GM12873 (cell line): ENCODE data around the gene FLNB.

Experiments used
- CTCF ChIP-seq: IDR thresholded peaks from 2 replicates; pipeline ENCODE4 v1.5.1; 2012; ENCODE audit warnings: low read depth, mild to moderate bottlenecking, moderate library complexity, low read length, control low read depth; ENCODE audit not compliant: insufficient read depth; ENCODE audit errors: missing control alignments

The FLNB gene

GRCh38 chr3:58144478-58145325, 136.5 kb downstream of the FLNB start:
- no peak for TF ChIP-seq CTCF

GRCh38 chr3:58148049-58148448, 139.8 kb downstream of the FLNB start:
- TF ChIP-seq CTCF, result no peak

- no peak for TF ChIP-seq CTCF
Measured at GRCh38 chr3:58150130-58150809, 142.0 kb downstream of the FLNB start.

- no peak for TF ChIP-seq CTCF
Measured at GRCh38 chr3:58150810-58151199, 142.6 kb downstream of the FLNB start.

GRCh38 chr3:58151637-58152036, 143.4 kb downstream of the FLNB start:
- no peak for TF ChIP-seq CTCF

GRCh38 chr3:58152225-58153015, 144.2 kb downstream of the FLNB start:
- no peak for TF ChIP-seq CTCF

GRCh38 chr3:58153371-58153770, 145.1 kb downstream of the FLNB start:
- no peak for TF ChIP-seq CTCF
